ENCODE data around the gene CSN3. TPM values are rescaled to one million over a fixed set of nuclear protein-coding genes. Genes with fewer than 3 reads are reported as not detected.

CSN3 gene
- total RNA-seq, 1 experiment from 2014 or later: not detected

DNA sequence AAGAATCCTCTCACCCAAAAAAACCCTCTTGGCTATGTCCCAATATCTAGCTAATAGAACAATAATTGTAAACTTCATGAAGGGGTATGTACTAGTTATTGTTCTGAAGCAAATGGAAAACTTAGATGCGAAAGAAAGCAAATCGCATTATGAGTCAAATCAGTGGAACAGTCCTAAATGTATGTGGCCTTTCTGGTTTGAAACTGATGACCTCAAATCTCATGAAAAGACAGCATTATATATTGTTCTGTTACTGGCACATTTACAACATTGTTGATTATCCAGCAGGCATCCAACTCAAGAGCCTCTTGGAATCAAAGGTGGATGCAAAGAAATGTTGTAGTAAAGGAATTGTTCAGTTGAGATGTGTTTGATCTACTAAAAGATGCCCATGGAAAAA lies 34.7 kb downstream of the CSN3 start:
- Mint-ChIP-seq H3K9me3 (ENCODE audit: unreplicated experiment) (no peaks in the 10 kb centered on the region), H3K4me1 (ENCODE audit: insufficient read depth, unreplicated experiment) (no peaks in the 10 kb centered on the region), H3K27ac (ENCODE audit: low read depth, unreplicated experiment) (no peak overlapping the region), H3K36me3 (ENCODE audit: insufficient read depth, unreplicated experiment) (no peaks in the 10 kb centered on the region), H3K27me3 (ENCODE audit: insufficient read depth, unreplicated experiment) (peaks cover 25% of the 10 kb centered on the region), H3K4me3 (ENCODE audit: unreplicated experiment) (no peak overlapping the region)
- POLR2A ChIA-PET: no interaction called here
- no peak for DNase-seq (ENCODE audit: unreplicated experiment)
- BruUV-seq (replicated peaks): no TSS peak
- CTCF ChIA-PET: no interaction called here
- intact Hi-C loops (cut with micrococcal nuclease): no loop called here
- no peak for TF ChIP-seq CTCF (IDR thresholded peaks at IDR 0.05; ENCODE audit: unreplicated experiment)

DNA sequence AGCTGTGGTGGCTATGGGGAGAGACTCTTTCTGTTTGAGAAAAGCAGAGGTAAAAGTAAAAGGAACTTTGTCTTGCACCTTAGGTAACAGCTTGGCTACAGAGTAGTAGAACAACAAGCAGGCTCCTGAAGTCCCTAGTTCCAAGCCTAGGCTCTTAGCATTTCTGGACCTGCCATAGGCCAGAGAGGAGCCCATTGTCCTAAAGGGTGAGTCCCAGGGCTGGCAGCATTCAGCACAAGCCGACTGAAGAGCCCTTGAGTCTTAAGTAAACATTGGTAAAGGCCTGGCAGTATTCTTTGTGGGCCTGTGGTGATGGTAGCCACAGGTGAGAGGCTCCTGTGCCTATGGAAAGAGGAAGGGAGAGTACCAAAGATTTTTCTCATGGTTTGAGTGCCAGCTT lies 38.2 kb downstream of the CSN3 start:
- Mint-ChIP-seq H3K27ac (ENCODE audit: low read depth, unreplicated experiment) (no peak overlapping the region), H3K4me3 (ENCODE audit: unreplicated experiment) (no peak overlapping the region), H3K27me3 (ENCODE audit: insufficient read depth, unreplicated experiment) (peaks cover 10% of the 10 kb centered on the region), H3K36me3 (ENCODE audit: insufficient read depth, unreplicated experiment) (no peaks in the 10 kb centered on the region), H3K9me3 (ENCODE audit: unreplicated experiment) (no peaks in the 10 kb centered on the region), H3K4me1 (ENCODE audit: insufficient read depth, unreplicated experiment) (no peaks in the 10 kb centered on the region)
- no peak for DNase-seq (ENCODE audit: unreplicated experiment)
- intact Hi-C loops (cut with micrococcal nuclease): no loop called here
- TF ChIP-seq CTCF (IDR thresholded peaks at IDR 0.05; ENCODE audit: unreplicated experiment): no peak
- ChIA-PET CTCF (interaction anchor here (0.7 kb wide), 1 partner anchor 446 kb away, joined by 4 read pairs; no protein-coding TSS in a partner anchor), POLR2A (no interaction called here)
- BruUV-seq (replicated peaks): no TSS peak

DNA sequence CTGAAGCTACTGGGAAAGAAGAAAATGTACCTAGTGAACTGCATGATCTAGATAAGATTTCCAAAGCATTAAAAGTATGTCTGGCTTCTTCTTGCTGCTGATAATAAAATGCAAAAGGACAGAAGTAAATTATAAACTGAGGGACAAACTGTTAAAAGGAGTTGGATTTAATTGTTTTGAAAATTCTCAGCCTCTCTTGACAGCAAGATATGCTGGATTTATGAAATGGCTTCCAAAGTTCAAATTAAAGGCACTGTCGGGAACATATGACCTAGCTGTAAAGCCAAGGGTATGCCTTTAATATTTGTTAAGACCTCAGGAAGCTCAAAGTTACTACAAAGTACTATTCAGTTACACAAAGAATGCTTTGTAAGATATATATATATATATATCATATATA lies 46.3 kb downstream of the CSN3 start:
- intact Hi-C loops (cut with micrococcal nuclease): no loop called here

DNA sequence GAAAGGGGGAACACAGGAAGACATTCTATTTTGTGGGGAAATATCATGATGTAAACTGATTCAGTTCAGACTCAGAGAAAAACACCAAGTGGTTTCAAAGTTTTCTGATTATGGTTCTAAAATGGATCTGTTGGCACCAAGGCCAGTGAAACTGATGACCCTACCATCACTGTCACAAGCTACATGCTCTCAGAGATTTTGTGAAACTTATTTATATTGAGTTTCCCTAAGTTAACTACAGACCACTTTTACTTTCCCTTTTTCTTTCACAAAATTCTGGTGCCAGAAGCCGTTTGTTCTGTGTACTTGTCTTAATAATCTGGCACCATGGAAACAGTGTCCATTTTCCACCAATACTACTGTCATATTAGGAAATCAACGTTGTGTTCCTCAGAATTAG lies 48.9 kb downstream of the CSN3 start:
- TF ChIP-seq CTCF (IDR thresholded peaks at IDR 0.05; ENCODE audit: unreplicated experiment): no peak
- intact Hi-C loops (cut with micrococcal nuclease): no loop called here
- H3K27me3 Mint-ChIP-seq (ENCODE audit: insufficient read depth, unreplicated experiment): peaks cover 15% of the 10 kb centered on the region
- BruUV-seq (replicated peaks): no TSS peak
- no peaks in the 10 kb centered on the region for H3K9me3 Mint-ChIP-seq (ENCODE audit: unreplicated experiment)
- H3K27ac Mint-ChIP-seq (ENCODE audit: low read depth, unreplicated experiment): no peak overlapping the region
- no peak overlapping the region for H3K4me3 Mint-ChIP-seq (ENCODE audit: unreplicated experiment)
- no peaks in the 10 kb centered on the region for H3K36me3 Mint-ChIP-seq (ENCODE audit: insufficient read depth, unreplicated experiment)
- H3K4me1 Mint-ChIP-seq (ENCODE audit: insufficient read depth, unreplicated experiment): no peaks in the 10 kb centered on the region
- ChIA-PET CTCF (no interaction called here), POLR2A (no interaction called here)
- DNase-seq (ENCODE audit: unreplicated experiment): no peak

More for the DNA sequence above, 46.3 kb downstream of the CSN3 start:
- H3K27me3 Mint-ChIP-seq (ENCODE audit: insufficient read depth, unreplicated experiment): peaks cover 8% of the 10 kb centered on the region
- no peak for DNase-seq (ENCODE audit: unreplicated experiment)
- H3K36me3 Mint-ChIP-seq (ENCODE audit: insufficient read depth, unreplicated experiment): no peaks in the 10 kb centered on the region
- H3K4me3 Mint-ChIP-seq (ENCODE audit: unreplicated experiment): no peak overlapping the region
- BruUV-seq (replicated peaks): no TSS peak
- POLR2A ChIA-PET: no interaction called here
- H3K27ac Mint-ChIP-seq (ENCODE audit: low read depth, unreplicated experiment): no peak overlapping the region
- H3K9me3 Mint-ChIP-seq (ENCODE audit: unreplicated experiment): no peaks in the 10 kb centered on the region
- H3K4me1 Mint-ChIP-seq (ENCODE audit: insufficient read depth, unreplicated experiment): no peaks in the 10 kb centered on the region
- CTCF ChIA-PET: interaction anchor here (0.6 to 1.3 kb wide), 4 partner anchors 11 to 458 kb away, joined by 3 to 5 read pairs (median 4); no protein-coding TSS in a partner anchor
- TF ChIP-seq CTCF (IDR thresholded peaks at IDR 0.05; ENCODE audit: unreplicated experiment): no peak

All from MCF 10A (cell line).